PC-3 (cell line): ENCODE measurements around the gene UBASH3A. TPM values are rescaled to one million over a fixed set of nuclear protein-coding genes. Genes with fewer than 3 reads are reported as not detected.
A peak's percentile ranks its signal among the peaks of the same experiment; 100 is the strongest.

ENCODE experiments used
- ATAC-seq: fragments of 200-7000 bp; cut with Tn5 transposase; 2 replicates; pipeline ENCODE4 v1.9.1; 2020; ENCODE audit warnings: mild to moderate bottlenecking, moderate library complexity
- BruUV-seq: library from RNA; stranded (reverse); fragments of 400-500 nt; replicated peaks from 2 replicates; lab custom pipeline; 2021; lab: Mats Ljungman, UMichigan
- CTCF ChIA-PET: fragments of 300-600 bp; sonication (Branson Sonifier 250); formaldehyde crosslinking; loops from one replicate; lab custom pipeline; 2022; ENCODE audit warnings: antibody characterized with exemption; lab: Charles Lee
- POLR2A ChIA-PET: fragments of 300-600 bp; sonication (Branson Sonifier 250); formaldehyde crosslinking; loops from one replicate; lab custom pipeline; 2022; ENCODE audit warnings: antibody characterized with exemption; ENCODE audit not compliant: unreplicated experiment; lab: Charles Lee
- DNase-seq: peaks from one replicate; pipeline ENCODE4 v3.0.0-alpha.2; 2015
- H2AFZ ChIP-seq: fragments of 300-600 bp; sonication (generic); 2 replicates; pipeline ENCODE4 v1.6.0; 2016; ENCODE audit warnings: antibody characterized with exemption, low read length
- H3F3A ChIP-seq: fragments of 300-600 bp; sonication (generic); one replicate; pipeline ENCODE4 v1.6.0; 2017; ENCODE audit warnings: antibody characterized with exemption, low read length, control low read depth, mild to moderate bottlenecking; ENCODE audit not compliant: unreplicated experiment
- H3K27ac ChIP-seq: fragments of 300-600 bp; sonication (generic); 2 replicates; pipeline ENCODE4 v1.5.1; 2016; ENCODE audit warnings: mild to moderate bottlenecking, low read length
- H3K27me3 ChIP-seq: fragments of 300-600 bp; sonication (generic); 2 replicates; pipeline ENCODE4 v1.6.1; 2016; ENCODE audit warnings: low read length, mixed read lengths
- H3K36me3 ChIP-seq: fragments of 300-600 bp; sonication (generic); 2 replicates; pipeline ENCODE4 v1.6.1; 2016; ENCODE audit warnings: low read depth, mixed run types, low read length, mixed read lengths
- H3K4me1 ChIP-seq: fragments of 300-600 bp; sonication (generic); 2 replicates; pipeline ENCODE4 v1.5.1; 2016; ENCODE audit warnings: low read length; ENCODE audit not compliant: insufficient read depth
- H3K4me2 ChIP-seq: fragments of 300-600 bp; sonication (generic); 2 replicates; pipeline ENCODE4 v1.6.0; 2016; ENCODE audit warnings: low read length
- H3K4me3 ChIP-seq: fragments of 300-600 bp; sonication (generic); 2 replicates; pipeline ENCODE4 v1.5.1; 2016; ENCODE audit warnings: mild to moderate bottlenecking, low read length, mixed read lengths
- H3K79me2 ChIP-seq: fragments of 300-600 bp; sonication (generic); 2 replicates; pipeline ENCODE4 v1.6.1; 2017; ENCODE audit warnings: low read length, mixed read lengths
- H3K9ac ChIP-seq: fragments of 300-600 bp; sonication (generic); 2 replicates; pipeline ENCODE4 v1.6.0; 2016; ENCODE audit warnings: mild to moderate bottlenecking, low read length
- H3K9me2 ChIP-seq: fragments of 300-600 bp; sonication (generic); replicated peaks from 2 replicates; pipeline ENCODE4 v1.6.1; 2016; ENCODE audit warnings: mixed run types, low read length, mixed read lengths
- H3K9me3 ChIP-seq: fragments of 300-600 bp; sonication (generic); 2 replicates; pipeline ENCODE4 v1.6.1; 2016; ENCODE audit warnings: low read length, mixed read lengths
- H4K20me1 ChIP-seq: fragments of 300-600 bp; sonication (generic); 2 replicates; pipeline ENCODE4 v1.6.1; 2016; ENCODE audit warnings: low read length, mixed read lengths
- EZH2 ChIP-seq: fragments of 300-600 bp; sonication (generic); IDR thresholded peaks from one replicate; pipeline ENCODE4 v1.6.1; 2017; ENCODE audit warnings: antibody characterized with exemption, mild to moderate bottlenecking, low read length; ENCODE audit not compliant: unreplicated experiment
- EZH2phosphoT487 ChIP-seq: fragments of 300-600 bp; sonication (generic); IDR thresholded peaks from 2 replicates; pipeline ENCODE4 v1.6.1; 2018; ENCODE audit warnings: mild to moderate bottlenecking, antibody characterized with exemption, low read length, borderline replicate concordance
- intact Hi-C: fragments of 100-400 bp; cut with micrococcal nuclease; formaldehyde crosslinking; loops from 2 replicates; pipeline ENCODE4 v1.9.0; 2023
- total RNA-seq: library from RNA; depleted of rRNA; stranded (reverse); fragments of >200 nt; gene quantifications from 2 replicates; pipeline ENCODE4 v1.2.3, GENCODE V29; 2014
- TF ChIP-seq, protein P1 (sequence below): fragments of 300-600 bp; sonication (generic); conservative IDR thresholded peaks from 2 replicates; pipeline ENCODE4 v1.5.1; 2017; ENCODE audit warnings: antibody characterized with exemption, low read depth, mild to moderate bottlenecking, low read length

The UBASH3A gene
- total RNA-seq, 1 experiment from 2014 or later: 1.0 TPM

DNA sequence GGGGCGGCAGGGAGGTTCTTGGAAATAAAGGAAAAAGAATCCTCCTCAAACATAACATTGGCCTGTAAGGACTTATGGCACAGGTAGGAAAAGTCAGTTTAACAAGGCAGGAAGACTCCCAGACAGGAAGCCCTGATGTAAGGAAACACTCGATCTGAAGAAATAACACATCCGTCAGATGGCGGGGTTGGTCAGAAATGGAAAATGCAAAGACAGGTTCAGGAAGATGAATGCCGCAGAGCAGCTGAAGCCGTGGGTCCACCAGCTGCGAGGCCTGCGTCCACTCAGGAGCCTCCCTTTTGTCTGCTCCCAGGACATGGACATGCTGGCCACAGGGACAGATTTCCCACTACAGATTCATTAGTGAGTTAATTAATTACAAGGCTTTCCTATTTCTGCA is 88.5 kb downstream of the UBASH3A start:
- no TSS peak for BruUV-seq
- DNase-seq: no peak
- Histone ChIP-seq H3K4me3 (no peak overlapping the region), H3K79me2 (no peaks in the 10 kb centered on the region), H2AFZ (no peak overlapping the region), H3K4me1 (peaks cover 6% of the 10 kb centered on the region; the same call in 1 of the 2 replicates), H3K4me2 (no peak overlapping the region), H3K9ac (no peak overlapping the region), H3K27me3 (no peaks in the 10 kb centered on the region), H4K20me1 (no peaks in the 10 kb centered on the region), H3K9me3 (no peaks in the 10 kb centered on the region), H3K27ac (no peak overlapping the region), H3K36me3 (no peaks in the 10 kb centered on the region), H3K9me2 (no peaks in the 10 kb centered on the region), H3F3A (no peaks in the 10 kb centered on the region)
- no peak for ATAC-seq
- ChIA-PET POLR2A (no interaction called here), CTCF (no interaction called here)
- TF ChIP-seq, protein P1, sequence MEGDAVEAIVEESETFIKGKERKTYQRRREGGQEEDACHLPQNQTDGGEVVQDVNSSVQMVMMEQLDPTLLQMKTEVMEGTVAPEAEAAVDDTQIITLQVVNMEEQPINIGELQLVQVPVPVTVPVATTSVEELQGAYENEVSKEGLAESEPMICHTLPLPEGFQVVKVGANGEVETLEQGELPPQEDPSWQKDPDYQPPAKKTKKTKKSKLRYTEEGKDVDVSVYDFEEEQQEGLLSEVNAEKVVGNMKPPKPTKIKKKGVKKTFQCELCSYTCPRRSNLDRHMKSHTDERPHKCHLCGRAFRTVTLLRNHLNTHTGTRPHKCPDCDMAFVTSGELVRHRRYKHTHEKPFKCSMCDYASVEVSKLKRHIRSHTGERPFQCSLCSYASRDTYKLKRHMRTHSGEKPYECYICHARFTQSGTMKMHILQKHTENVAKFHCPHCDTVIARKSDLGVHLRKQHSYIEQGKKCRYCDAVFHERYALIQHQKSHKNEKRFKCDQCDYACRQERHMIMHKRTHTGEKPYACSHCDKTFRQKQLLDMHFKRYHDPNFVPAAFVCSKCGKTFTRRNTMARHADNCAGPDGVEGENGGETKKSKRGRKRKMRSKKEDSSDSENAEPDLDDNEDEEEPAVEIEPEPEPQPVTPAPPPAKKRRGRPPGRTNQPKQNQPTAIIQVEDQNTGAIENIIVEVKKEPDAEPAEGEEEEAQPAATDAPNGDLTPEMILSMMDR: no peak
- TF ChIP-seq EZH2 (no peak), EZH2phosphoT487 (no peak)
- intact Hi-C loops: no loop called here

DNA sequence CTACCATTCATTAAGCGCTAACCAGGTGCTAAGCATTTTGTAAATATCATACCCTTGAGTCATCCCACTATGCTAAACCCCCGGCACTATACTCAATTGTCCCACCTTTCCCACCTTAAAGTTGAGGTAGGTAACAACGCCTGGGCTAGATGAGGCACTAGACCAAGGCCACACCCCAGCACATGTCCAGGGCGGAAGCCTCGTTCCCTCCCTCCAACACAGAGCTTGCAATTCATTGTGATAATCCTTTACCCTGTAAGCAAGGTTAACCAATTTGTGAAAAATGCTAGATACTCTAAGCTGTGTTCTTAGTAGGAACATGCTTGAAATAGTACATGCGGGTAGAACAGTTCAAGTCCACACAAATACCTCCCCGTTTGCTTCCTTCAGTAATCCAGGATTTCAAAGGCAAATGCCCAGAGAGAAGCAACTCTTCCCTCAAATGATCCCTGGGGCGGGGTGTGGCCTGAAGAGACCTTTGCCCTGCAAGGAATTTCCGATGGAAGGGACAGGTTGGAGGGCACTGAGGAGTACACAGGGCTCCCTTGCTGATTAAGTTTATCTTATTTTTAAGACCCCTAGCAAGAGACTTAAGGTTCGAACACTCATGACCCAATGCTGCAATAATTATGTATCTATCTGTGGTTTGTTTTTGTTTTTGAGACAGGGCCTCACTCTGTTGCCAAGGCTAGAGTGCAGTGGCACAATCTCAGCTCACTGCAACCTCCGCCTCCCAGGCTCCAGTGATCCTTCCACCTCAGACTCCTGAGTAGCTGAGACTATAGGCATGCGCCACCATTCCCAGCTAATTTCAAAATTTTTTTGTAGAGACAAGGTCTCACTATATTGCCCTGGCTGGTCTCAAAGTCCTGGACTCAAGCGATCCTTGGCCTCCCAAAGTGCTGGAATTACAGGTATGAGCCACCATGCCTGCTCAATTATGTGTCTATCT is 89.7 kb downstream of the UBASH3A start:
- BruUV-seq: no TSS peak
- no peak overlapping the region for H3K4me3 ChIP-seq
- H3K27ac ChIP-seq: no peak overlapping the region
- peaks cover 6% of the 10 kb centered on the region; the same call in 1 of the 2 replicates for H3K4me1 ChIP-seq
- DNase-seq (no peak), ATAC-seq (no peak)
- ChIA-PET CTCF (no interaction called here), POLR2A (interaction anchor here (0.6 kb wide), 1 partner anchor 385 kb away, joined by 3 read pairs; no protein-coding TSS in a partner anchor)
- H3K27me3 ChIP-seq: no peaks in the 10 kb centered on the region
- H4K20me1 ChIP-seq: no peaks in the 10 kb centered on the region
- H3K4me2 ChIP-seq: no peak overlapping the region
- intact Hi-C loops: no loop called here
- no peaks in the 10 kb centered on the region for H3K9me2 ChIP-seq
- H2AFZ ChIP-seq: no peak overlapping the region
- H3K36me3 ChIP-seq: no peaks in the 10 kb centered on the region
- no peaks in the 10 kb centered on the region for H3K79me2 ChIP-seq
- TF ChIP-seq, protein P1: no peak
- TF ChIP-seq EZH2phosphoT487 (no peak), EZH2 (no peak)
- H3K9me3 ChIP-seq: no peaks in the 10 kb centered on the region
- no peak overlapping the region for H3K9ac ChIP-seq
- no peaks in the 10 kb centered on the region for H3F3A ChIP-seq

DNA sequence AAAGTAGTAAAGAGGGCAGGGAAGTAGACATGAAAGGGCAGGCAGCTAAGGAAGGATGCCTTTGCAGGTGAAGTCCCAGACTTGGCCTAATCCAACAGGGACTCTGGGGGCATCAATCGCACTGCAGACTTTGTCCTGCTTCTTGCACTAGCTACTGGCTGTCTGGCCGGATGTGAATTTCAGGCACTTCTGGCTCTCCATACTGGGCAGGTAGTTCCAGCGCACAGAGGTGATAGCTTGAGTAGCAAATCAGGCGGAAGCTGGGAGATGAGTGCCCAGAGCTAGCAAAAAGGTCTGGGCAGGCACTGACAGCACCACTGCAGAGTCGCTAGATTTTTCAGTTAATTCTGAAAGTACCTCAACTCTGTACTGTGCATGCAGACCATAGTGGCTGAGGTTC is 91.3 kb downstream of the UBASH3A start:
- H3K4me2 ChIP-seq: peak overlapping the region; percentile 95
- no peaks in the 10 kb centered on the region for H3K79me2 ChIP-seq
- H3K4me1 ChIP-seq: peaks cover 6% of the 10 kb centered on the region; the same call in 1 of the 2 replicates
- no peak for DNase-seq
- no peak for TF ChIP-seq EZH2
- no peak for TF ChIP-seq EZH2phosphoT487
- TF ChIP-seq, protein P1: no peak
- no peaks in the 10 kb centered on the region for H3K36me3 ChIP-seq
- POLR2A ChIA-PET: no interaction called here
- no peak overlapping the region for H3K27ac ChIP-seq
- H3F3A ChIP-seq: no peaks in the 10 kb centered on the region
- no peaks in the 10 kb centered on the region for H4K20me1 ChIP-seq
- H2AFZ ChIP-seq: peak overlapping the region; percentile 77
- H3K4me3 ChIP-seq: no peak overlapping the region; the same call in 1 of the 2 replicates
- no peak overlapping the region for H3K9ac ChIP-seq
- BruUV-seq: no TSS peak
- no peak for ATAC-seq
- H3K9me2 ChIP-seq: no peaks in the 10 kb centered on the region
- no peaks in the 10 kb centered on the region for H3K27me3 ChIP-seq
- intact Hi-C loops: no loop called here
- no peaks in the 10 kb centered on the region for H3K9me3 ChIP-seq
- CTCF ChIA-PET: no interaction called here
